HTERT RPE-1 (cell line): ENCODE results near the gene TAF8.

Experiments used
- in situ Hi-C: fragments of 300-500 bp; cut with MboI; formaldehyde crosslinking; loops from 4 replicates; pipeline ENCODE4 v1.14.3; 2020; ENCODE audit warnings: low sequenced_read_pairs

Gene TAF8

DNA sequence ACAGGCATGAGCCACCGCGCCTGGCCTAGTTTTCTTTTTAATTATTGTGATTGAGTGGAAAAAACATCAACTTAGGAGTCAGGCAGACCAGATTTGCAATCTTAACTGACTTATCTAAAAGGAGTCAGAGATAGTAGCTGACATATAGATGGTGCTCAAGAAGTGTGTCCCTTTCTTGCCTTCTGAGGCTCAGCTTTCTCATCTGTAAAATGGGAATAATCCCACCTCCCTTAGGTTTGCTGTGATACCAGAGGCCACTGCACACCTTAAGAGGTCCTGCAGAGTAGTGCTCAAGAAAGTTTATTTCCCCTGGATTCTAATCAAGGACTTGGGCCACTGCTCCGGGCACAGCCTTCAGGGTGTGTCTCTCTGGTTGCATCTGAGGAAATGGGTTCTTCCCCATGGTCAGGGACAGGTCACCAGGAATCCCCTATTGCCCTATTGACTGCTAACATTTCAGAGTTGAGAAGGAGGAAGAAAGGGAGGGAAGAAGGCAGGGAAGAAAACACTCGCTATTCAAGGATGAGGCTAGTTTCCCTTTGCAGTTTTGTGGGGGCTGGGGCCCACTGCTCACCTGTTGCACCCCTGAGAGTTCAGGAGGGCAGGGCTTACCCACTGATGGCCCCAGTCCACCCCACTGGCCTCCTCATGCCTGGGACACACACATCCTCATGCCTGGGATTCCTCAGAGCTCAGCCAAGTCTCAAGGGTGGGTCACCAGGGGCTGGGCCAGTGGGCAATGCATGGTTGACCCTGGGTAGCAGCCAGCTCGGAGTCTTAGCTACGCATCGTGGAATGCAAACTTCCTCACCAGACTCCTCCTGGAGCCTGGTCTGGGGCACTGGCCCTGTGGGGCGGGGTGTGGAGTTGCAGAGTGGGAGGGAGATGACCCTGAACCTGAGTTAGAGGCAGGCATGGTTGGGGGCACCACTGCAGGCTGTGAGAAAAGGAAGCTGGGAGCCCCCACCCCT lies 70.9 kb downstream of the TAF8 start:
- in situ Hi-C loops: no loop called here

- in situ Hi-C loops: no loop called here
Observed at GRCh38 chr6:42123379-42124103, 73.2 kb downstream of the TAF8 start.

DNA sequence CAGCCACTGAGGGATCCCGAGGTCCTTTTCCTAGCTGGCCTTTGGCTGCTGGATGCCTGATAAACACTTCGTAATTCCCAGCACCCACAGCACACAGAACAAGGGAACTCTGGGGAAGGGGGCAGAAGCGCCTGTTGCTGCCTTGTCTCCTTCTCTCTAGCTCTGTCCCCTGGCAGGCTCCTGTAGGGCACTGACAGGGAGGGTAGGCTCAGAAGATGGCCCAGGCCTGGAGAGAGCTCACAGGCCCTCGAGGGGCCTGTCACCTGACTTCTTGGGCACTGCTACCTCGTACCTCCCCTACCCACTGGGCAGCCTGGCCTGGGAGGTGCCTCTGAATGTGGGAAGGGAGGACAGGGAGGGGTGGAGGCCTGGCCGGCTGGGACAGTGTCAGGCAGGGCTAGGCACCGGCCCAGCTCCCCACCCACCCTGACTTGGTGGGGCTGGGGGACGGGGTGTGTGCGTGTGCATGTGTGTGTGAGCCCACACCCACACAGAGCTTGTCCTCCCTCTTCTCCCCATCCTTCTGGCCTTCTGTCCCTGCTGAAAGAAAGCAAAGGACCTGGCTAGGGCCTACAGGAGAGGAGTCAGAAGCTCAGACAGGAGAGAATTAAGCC lies 74.0 kb downstream of the TAF8 start:
- in situ Hi-C loops: no loop called here

- in situ Hi-C loops: no loop called here
Observed at GRCh38 chr6:42125231-42125630, 74.9 kb downstream of the TAF8 start.

GRCh38 chr6:42125663-42126062 lies 75.3 kb downstream of the TAF8 start:
- in situ Hi-C loops: no loop called here

- in situ Hi-C loops: no loop called here
Observed at GRCh38 chr6:42128460-42129359, 78.4 kb downstream of the TAF8 start.

DNA sequence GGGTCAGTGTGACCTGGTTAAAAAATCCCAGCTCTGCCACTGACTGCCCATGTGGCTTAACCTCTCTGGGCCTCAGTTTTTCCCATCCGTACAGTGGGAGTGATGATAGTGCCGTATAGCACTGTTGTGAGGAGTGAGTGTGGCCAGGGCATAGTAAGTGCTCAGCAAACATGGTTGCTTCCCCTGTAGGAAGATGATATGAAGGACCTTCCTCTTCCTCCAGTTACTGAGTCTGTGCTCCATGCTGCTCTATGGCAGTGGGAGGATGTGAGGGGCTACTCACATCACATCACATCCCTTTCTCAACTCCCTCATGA lies 79.0 kb downstream of the TAF8 start:
- in situ Hi-C loops: no loop called here

GRCh38 chr6:42131531-42131930 lies 81.2 kb downstream of the TAF8 start:
- in situ Hi-C loops: no loop called here

GRCh38 chr6:42133926-42134325 lies 83.6 kb downstream of the TAF8 start:
- in situ Hi-C loops: no loop called here

DNA sequence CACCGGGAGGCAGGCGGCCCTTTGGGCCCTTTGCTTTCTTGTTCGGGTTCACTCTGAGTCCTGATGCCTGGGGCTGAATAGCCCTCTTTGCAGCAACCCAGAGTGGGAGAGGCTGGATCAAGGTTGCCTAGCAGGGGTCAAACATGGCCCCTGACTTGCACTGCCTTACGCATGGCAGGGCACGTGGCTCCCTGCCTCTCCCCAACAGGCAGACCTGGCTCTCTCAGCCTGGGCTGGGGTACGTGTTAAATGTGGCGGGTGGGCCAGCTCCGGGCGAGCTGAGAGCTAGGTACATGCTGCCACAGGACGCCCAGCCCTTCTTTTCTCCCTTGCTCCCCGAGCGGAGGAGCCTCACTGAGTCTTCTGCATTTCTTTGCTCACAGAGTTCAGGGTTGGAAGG lies 84.8 kb downstream of the TAF8 start:
- in situ Hi-C loops: no loop called here

DNA sequence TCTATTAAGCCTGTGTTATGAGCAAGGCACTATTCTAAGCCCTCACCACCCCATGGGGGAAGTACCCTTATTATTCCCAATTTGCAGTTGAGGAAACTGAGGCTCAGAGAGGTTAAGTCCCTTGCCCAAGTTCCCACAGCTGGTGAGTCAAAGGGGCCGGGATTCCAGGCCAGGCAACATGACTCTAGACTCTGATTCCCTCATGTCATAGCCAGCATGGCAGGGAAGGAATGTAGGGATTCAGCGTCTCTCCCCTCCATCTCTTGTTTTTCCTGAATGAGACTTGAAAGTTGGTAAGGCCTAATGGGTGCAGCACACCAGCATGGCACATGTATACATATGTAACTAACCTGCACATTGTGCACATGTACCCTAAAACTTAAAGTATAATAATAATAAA lies 85.4 kb downstream of the TAF8 start:
- in situ Hi-C loops: no loop called here

DNA sequence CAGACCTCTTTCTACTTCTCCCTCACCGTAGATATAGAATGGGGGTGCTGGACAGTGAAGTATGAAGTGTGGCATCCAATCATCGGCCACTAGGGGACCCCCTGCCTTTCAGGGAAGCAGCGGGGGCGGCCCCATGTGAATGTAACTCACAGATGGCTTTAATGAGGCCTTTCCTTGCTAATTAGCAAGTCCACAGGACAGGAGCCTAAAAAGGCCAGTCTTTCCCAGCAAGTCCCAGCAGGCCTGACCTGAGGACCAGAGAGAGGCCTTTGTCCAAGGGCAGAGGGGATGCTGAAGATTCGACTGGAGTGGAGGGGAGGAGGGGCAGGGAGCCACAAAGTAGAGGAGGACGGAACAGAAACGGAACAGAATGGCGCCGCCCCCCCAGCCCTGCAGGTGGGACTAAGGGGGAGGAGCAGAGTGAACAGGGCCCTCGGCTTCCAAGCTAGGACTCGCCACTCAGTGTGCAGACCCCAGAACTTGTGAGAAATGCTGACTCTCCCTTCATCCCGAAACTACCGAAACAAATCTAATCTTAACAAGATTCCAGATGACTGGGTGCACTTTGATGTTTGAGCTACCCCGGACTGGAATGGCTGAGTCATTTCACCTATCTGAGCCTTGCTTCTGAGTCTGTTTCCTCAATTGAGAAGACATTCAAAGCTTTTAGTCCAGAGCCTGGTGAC lies 86.3 kb downstream of the TAF8 start:
- in situ Hi-C loops: no loop called here
